GM19468 (cell line): ENCODE measurements around the gene APC2.
"Not testable (repeated sequence)": the region's sequence is repeated elsewhere in the genome, so short reads cannot be mapped to it uniquely, and the experiment has no call there.

ENCODE experiments used
- ATAC-seq: cut with Tn5 transposase; IDR thresholded peaks from one replicate; pipeline ENCODE4 v1.9.1; 2021; ENCODE audit warnings: mild to moderate bottlenecking, moderate library complexity, moderate number of reproducible peaks; ENCODE audit not compliant: unreplicated experiment; ENCODE audit errors: extremely low read depth

Gene APC2

GRCh38 chr19:1490311-1491113, 40.6 kb downstream of the APC2 start, which contains the start of gene PCSK4:
TSS of gene PCSK4 (minus strand) at chr19:1490350. CDS start at chr19:1490346, 4 bp downstream.
- ATAC-seq: peak; percentile 73

- no peak for ATAC-seq
These were observed 41.4 kb downstream of the APC2 start, which contains the start of gene REEP6 for GRCh38 chr19:1491114-1491848. TSS of gene REEP6 (plus strand) at chr19:1491181. CDS start at chr19:1491270, 89 bp downstream.

DNA sequence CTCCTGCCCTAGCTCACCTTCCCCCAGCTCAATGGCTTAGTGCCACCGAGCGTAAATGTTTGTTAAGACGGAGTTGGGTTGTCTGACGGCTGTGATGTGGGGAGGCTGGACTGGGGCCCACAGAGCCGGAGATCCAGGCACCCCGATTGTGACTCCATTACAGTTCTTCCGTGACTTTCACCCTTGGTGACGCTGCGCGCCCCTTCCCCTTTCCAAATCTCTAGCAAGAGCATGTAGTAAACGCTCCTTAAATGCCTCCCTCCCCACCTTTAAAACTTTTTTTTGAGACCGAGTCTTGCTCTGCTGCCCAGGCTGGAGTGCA, 41.9 kb downstream of the APC2 start:
- ATAC-seq: no peak

GRCh38 chr19:1492474-1493006, 42.6 kb downstream of the APC2 start:
- no peak for ATAC-seq

DNA sequence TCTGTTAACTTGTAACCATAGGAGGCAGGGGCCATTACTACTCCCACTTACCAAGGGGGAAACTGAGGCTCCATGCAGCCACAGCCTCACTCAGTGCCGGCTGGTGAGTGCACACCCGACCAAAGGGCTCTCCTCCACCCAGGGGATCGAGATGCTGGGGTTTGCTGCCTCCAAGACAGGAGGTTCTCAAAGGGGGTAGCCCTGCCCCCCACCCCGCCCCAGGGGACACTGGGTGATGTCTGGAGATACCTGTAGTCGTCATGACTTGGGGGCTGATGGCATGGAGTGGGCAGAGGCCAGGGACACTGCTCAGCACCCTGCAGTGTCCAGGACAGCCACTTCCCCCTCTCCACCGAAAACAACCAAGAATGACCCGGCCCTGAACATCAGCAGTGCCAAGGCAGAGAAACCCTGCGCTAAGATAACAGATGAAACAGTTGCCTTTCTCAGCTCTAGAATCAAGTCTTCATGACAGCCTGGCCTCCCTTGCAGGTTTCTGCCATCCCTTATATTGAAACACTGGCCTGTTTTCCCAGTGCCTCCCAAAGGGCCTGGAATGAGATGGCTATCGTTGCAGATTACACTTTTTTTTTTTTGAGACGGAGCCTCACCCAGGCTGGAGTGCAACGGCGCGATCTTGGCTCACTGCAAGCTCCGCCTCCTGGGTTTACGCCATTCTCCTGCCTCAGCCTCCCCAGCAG, 44.3 kb downstream of the APC2 start:
- ATAC-seq: no peak

DNA sequence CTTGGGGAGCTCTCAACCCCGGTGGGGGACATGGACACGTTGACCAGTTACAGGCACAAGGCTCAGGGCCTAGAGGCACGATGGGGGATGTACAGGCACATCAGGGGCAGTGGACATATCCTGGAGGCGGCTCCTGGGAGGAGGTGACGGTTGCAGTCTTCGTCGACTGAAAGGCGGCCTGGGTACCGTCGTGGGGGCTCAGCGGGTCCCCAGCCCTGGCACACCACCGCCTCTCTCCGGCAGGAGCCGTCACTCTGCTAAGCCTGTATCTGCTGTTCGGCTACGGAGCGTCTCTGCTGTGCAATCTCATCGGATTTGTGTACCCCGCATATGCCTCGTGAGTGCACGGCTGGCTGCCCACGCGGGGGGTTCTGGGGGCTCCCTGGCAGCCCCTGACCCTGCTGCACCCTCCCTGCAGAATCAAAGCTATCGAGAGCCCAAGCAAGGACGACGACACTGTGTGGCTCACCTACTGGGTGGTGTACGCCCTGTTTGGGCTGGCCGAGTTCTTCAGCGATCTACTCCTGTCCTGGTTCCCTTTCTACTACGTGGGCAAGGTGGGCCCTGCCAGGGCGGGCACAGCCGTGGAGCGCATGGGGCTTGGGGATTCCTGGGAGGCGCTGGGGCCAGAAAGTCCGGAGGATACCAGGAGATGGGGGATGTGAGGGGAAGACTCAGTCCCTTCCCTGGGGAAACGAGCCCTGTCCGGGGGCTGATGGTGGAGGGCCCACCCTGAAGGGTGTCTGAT, 45.3 kb downstream of the APC2 start:
- no peak for ATAC-seq

DNA sequence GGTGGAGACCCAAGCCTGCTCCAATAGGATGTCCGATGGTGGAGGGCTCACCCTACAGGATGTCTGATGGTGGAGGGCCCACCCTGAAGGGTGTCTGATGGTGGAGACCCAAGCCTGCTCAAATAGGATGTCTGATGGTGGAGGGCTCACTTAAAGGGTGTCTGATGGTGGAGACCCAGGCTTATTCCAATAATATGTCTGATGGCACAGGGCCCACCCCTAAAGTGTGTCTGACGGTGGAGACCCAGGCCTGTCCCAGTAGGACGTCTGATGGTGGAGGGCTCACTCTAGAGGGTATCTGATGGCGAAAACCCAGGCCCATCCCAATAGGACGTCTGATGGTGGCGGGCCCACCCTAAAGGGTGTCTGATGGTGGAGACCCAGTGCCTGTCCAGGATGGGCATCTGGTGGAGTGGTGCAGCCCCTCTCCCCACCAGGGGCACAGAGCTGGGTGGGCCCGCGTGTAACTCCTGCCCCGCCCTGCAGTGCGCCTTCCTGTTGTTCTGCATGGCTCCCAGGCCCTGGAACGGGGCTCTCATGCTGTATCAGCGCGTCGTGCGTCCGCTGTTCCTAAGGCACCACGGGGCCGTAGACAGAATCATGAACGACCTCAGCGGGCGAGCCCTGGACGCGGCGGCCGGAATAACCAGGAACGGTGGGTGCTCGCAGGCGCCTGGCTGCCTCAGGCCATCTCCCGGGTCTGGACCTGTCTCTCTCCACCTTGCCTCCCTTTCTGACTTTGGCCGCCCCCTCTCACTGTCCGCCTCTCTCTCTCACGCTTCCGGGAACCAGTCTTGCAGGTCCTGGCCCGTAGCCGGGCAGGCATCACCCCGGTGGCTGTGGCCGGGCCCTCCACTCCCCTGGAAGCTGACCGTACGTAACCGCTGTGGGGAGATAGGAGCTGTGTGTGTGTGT, 46.1 kb downstream of the APC2 start:
- ATAC-seq: no peak

DNA sequence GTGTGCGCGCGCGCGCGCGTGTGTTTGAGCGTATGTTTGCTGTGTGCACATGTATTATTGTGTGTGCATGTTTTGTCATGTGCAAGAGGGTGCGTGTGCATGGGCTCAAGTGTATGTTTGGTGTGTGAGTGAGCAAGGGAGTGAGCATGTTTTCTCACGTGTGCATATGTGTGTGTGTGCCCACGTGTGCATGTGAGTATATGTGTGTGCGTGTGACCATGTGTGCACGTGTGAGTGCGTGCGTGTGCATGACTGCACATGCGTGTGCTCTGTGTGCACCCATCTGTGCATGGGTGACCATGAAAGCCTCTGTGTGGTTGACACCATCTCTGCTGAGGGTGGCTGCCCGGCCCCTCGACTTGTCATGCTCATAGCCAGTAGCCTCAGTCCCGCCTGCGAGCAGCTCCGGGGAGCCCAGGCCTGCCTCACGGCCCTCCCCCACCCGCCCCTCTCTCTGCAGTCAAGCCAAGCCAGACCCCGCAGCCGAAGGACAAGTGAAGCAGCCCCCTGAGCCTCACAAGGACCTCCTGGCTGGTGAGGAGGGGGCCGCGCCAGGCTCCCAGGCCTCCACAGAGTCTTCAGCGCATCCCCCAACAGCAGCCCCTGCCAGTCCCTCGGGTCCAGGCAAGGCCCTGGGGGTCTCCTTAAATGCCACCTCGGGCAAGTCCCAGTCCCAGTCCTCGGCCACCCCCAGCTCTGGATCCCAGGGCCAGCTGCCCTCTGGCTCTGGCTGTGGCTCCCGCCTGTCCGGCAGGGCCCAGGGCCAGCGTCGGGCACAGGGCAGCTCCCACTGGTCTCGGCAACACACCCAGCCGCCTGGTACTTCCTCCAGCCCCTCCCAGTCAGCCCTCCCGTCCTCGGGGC, 47.0 kb downstream of the APC2 start:
- no peak for ATAC-seq

- no peak for ATAC-seq
These were observed 47.8 kb downstream of the APC2 start for GRCh38 chr19:1497578-1498235.

- ATAC-seq: not testable (repeated sequence)
These were observed 49.3 kb downstream of the APC2 start for GRCh38 chr19:1499231-1499630.

DNA sequence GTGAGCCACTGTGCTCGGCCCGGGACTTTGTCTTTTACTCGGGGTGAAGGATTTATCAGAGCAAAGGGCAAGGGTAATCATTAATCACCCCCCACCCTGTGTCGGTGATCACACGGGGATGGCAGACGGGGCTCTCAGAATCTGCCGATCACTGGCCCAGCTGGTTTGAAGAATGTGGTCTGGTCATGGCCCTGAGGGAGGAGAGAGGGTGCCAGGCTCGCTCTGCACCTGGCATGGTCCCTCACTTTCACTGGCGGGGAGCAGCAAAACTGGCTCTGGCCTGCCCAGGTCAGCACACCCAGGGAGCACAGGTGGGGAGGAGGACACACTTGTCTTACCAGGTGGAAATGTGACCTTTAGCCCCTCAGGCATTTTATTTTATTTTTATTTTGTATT, 51.3 kb downstream of the APC2 start:
- ATAC-seq: no peak

GRCh38 chr19:1502433-1503088, 52.6 kb downstream of the APC2 start:
- no peak for ATAC-seq

DNA sequence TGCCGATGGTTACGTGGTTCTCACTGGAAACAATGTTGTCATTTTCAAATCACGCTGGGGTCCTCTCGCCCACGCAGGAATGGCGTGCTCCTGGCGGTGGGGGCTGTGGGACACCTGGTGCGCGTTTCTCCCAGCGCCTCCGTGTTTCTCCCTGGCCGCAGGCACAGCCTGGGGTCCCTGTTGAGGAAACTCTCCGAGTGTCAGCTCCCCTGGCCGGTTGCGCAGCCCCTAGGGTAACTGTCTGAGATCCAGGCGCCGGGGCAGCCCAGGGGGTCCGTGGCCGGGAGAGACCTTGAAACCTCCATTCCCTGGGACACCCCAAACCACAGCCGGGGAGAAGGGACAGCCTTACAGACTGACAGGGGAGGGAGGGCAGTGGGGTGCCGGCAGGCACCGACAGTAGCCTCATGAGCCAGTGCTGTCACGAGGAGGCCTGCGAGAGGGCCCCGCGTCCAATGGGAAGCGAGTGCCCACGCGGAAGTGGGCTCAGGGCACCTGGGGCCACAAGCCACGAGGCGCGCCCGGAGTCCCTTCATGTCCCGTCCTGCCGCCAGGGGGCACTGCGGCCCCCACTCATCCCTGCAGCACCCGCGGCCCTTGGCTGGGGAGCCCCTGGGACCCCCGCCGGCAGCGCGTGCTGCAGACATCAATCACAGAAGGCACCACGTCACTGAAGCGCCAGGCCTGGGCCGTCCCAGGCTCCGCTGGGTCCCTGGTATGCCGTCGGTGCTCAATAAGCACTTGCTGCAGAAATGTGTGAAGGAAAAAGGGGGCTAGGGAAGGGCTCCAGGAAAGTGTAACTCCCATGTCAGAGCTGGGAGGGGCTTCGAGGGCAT, 53.4 kb downstream of the APC2 start:
- ATAC-seq: no peak

- no peak for ATAC-seq
These were observed 54.2 kb downstream of the APC2 start for GRCh38 chr19:1503925-1504773.

DNA sequence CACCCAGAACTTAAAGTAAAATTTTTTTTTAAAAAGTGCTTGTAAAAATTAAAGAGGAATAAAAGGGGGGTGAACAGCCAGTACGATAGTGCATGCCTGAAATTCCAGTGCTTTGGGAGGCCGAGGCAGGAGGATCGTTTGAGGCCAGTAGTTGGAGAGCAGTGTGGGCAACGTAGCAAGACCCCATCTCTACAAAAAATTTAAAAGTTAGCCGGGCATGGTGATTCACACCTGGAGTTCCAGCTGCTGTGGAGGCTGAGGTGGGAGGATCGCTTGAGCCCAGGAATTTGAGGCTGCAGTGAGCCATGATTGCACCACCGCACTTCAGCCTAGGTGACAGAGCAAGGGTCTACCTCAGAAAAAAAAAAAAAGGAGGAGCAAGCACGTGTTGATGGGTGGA, 55.1 kb downstream of the APC2 start:
- ATAC-seq: no peak
